Measurements from ENCODE around the gene BHLHE40.

- TF ChIP-seq, protein P1, sequence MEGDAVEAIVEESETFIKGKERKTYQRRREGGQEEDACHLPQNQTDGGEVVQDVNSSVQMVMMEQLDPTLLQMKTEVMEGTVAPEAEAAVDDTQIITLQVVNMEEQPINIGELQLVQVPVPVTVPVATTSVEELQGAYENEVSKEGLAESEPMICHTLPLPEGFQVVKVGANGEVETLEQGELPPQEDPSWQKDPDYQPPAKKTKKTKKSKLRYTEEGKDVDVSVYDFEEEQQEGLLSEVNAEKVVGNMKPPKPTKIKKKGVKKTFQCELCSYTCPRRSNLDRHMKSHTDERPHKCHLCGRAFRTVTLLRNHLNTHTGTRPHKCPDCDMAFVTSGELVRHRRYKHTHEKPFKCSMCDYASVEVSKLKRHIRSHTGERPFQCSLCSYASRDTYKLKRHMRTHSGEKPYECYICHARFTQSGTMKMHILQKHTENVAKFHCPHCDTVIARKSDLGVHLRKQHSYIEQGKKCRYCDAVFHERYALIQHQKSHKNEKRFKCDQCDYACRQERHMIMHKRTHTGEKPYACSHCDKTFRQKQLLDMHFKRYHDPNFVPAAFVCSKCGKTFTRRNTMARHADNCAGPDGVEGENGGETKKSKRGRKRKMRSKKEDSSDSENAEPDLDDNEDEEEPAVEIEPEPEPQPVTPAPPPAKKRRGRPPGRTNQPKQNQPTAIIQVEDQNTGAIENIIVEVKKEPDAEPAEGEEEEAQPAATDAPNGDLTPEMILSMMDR (IDR thresholded peaks at IDR 0.05), result no peak
- no peak for TF ChIP-seq RAD21 (conservative IDR thresholded peaks at IDR 0.05 in 1 of 2, IDR thresholded peaks at IDR 0.05 in 1 of 2)
- TF ChIP-seq EP300 (IDR thresholded peaks at IDR 0.05), result no peak
- TF ChIP-seq POLR2A (IDR thresholded peaks at IDR 0.05; ENCODE audit: low read length), result no peak
Measured at GRCh38 chr3:4938281-4938982, 40.8 kb upstream of the BHLHE40 start.
